Naive thymus-derived CD4-positive, alpha-beta T cell (primary cell): ENCODE measurements around the gene DNM3. TPM values are rescaled to one million over a fixed set of nuclear protein-coding genes. Genes with fewer than 3 reads are reported as not detected.

ENCODE experiments used
- ATAC-seq: fragments of 150-1000 bp; cut with Tn5 transposase; 2 replicates; pipeline ENCODE4 v1.10.0; 2021; ENCODE audit warnings: mild to moderate bottlenecking, moderate library complexity
- CTCF ChIA-PET: fragments of 350-600 bp; sonication (Branson Sonifier 250); formaldehyde crosslinking; loops from one replicate; lab custom pipeline; 2021; ENCODE audit warnings: antibody characterized with exemption; lab: Charles Lee
- POLR2A ChIA-PET: fragments of 350-600 bp; sonication (Branson Sonifier 250); formaldehyde crosslinking; loops from one replicate; lab custom pipeline; 2021; ENCODE audit warnings: antibody characterized with exemption, inconsistent platforms; lab: Charles Lee
- DNase-seq, 9 donors: peaks; one replicate each; pipeline versions ENCODE4 v3.0.0 to v3.0.0-alpha.2; 2020 to 2022; ENCODE audit warnings: mixed read lengths in 1 of 9
- H3K27ac ChIP-seq: one replicate; pipeline ENCODE4 v1.7.0; 2013; ENCODE audit warnings: mild to moderate bottlenecking, low read depth, low read length, moderate library complexity
- H3K27me3 ChIP-seq, 2 donors: one replicate each; pipeline ENCODE4 v1.7.0; 2013; ENCODE audit warnings: low read length in 2 of 2, mild to moderate bottlenecking in 2 of 2, moderate library complexity in 2 of 2; ENCODE audit not compliant: control insufficient read depth in 2 of 2, insufficient read depth in 2 of 2
- H3K36me3 ChIP-seq, 3 experiments: 1 replicate in 2 of 3; 2 replicates in 1 of 3; pipeline ENCODE4 v1.7.0; 2013; ENCODE audit warnings: low read length in 3 of 3, mild to moderate bottlenecking in 3 of 3, moderate library complexity in 1 of 3; ENCODE audit not compliant: insufficient read depth in 3 of 3, control insufficient read depth in 2 of 3
- H3K4me1 ChIP-seq, 2 donors: one replicate each; pipeline ENCODE4 v1.7.0; 2013; ENCODE audit warnings: low read length in 2 of 2, mild to moderate bottlenecking in 2 of 2, moderate library complexity in 1 of 2; ENCODE audit not compliant: control insufficient read depth in 2 of 2, insufficient read depth in 2 of 2
- H3K4me3 ChIP-seq: 2 replicates; pipeline ENCODE4 v1.7.0; 2013; ENCODE audit warnings: mild to moderate bottlenecking, low read length
- H3K9me3 ChIP-seq, 3 experiments: 1 replicate in 2 of 3; 2 replicates in 1 of 3; pipeline ENCODE4 v1.7.0; 2013; ENCODE audit warnings: low read length in 3 of 3; ENCODE audit not compliant: control insufficient read depth in 2 of 3
- H3K27ac Mint-ChIP-seq, 9 donors: one replicate each; pipeline ENCODE4 v1.8.0; 2020 to 2022; ENCODE audit warnings: mixed read lengths in 9 of 9, mild to moderate bottlenecking in 8 of 9, moderate library complexity in 5 of 9, inconsistent platforms in 2 of 9
- H3K27me3 Mint-ChIP-seq, 5 donors: one replicate each; pipeline ENCODE4 v1.8.0; 2021 to 2022; ENCODE audit warnings: mixed read lengths in 5 of 5, mild to moderate bottlenecking in 1 of 5
- H3K36me3 Mint-ChIP-seq, 5 donors: one replicate each; pipeline ENCODE4 v1.8.0; 2020 to 2022; ENCODE audit warnings: mixed read lengths in 5 of 5, mild to moderate bottlenecking in 3 of 5, inconsistent platforms in 1 of 5
- H3K4me1 Mint-ChIP-seq, 7 donors: one replicate each; pipeline ENCODE4 v1.8.0; 2020 to 2022; ENCODE audit warnings: mixed read lengths in 7 of 7, mild to moderate bottlenecking in 3 of 7, inconsistent platforms in 1 of 7
- H3K4me3 Mint-ChIP-seq, 10 donors: one replicate each; pipeline ENCODE4 v1.8.0; 2020 to 2022; ENCODE audit warnings: mild to moderate bottlenecking in 10 of 10, mixed read lengths in 10 of 10, moderate library complexity in 6 of 10, inconsistent platforms in 2 of 10
- H3K9me3 Mint-ChIP-seq, 11 donors: one replicate each; pipeline ENCODE4 v1.8.0; 2020 to 2022; ENCODE audit warnings: mixed read lengths in 11 of 11, mild to moderate bottlenecking in 4 of 11, inconsistent platforms in 1 of 11, moderate library complexity in 1 of 11
- intact Hi-C, 2 donors: fragments of 100-400 bp; cut with micrococcal nuclease; formaldehyde crosslinking; loops; one replicate each; pipeline ENCODE4 v1.15.1; 2023
- polyA plus RNA-seq, 2 donors: library from polyadenylated mRNA; unstranded; fragments of 300-500 nt; fragmentation: Illumina TruSeq; gene quantifications; one replicate each; pipeline ENCODE4 v1.2.3, GENCODE V29; 2021
- total RNA-seq, 6 experiments: library from RNA in 5 of 6; stranded (reverse) in 5 of 6; gene quantifications; 1 replicate in 5 of 6; 2 replicates in 1 of 6; pipeline ENCODE4 v1.2.3 and lab custom pipeline; 2021 to 2026

DNM3 gene
- total and polyA plus RNA-seq, 7 experiments from 2014 or later, result 1.2 to 2.5 (median 2.0) TPM

- no peaks in the 10 kb centered on the region for H3K36me3 ChIP-seq
- Mint-ChIP-seq H3K27me3 (peaks cover 0 to 8% (median 0%) of the 10 kb centered on the region in 5 donors), H3K27ac (no peak overlapping the region), H3K9me3 (peaks cover 0 to 9% (median 2%) of the 10 kb centered on the region in 11 donors), H3K4me1 (peaks cover 0 to 2% (median 0%) of the 10 kb centered on the region in 7 donors), H3K4me3 (no peak overlapping the region), H3K36me3 (peaks cover 0 to 14% (median 0%) of the 10 kb centered on the region in 5 donors)
- no peak overlapping the region for H3K27ac ChIP-seq
- intact Hi-C loops, result no loop called here
- no peak overlapping the region for H3K4me3 ChIP-seq
- ATAC-seq (no peak), DNase-seq (no peak)
- POLR2A ChIA-PET, result no interaction called here
- H3K27me3 ChIP-seq, result no peaks in the 10 kb centered on the region
- CTCF ChIA-PET, result no interaction called here
- no peaks in the 10 kb centered on the region for H3K9me3 ChIP-seq
- no peaks in the 10 kb centered on the region for H3K4me1 ChIP-seq
These were observed 102.8 kb downstream of the DNM3 start for GRCh38 chr1:171943973-171944561.

GRCh38 chr1:171948511-171948910 lies 107.2 kb downstream of the DNM3 start:
- H3K27me3 ChIP-seq, result no peaks in the 10 kb centered on the region
- intact Hi-C loops, result no loop called here
- no peaks in the 10 kb centered on the region for H3K36me3 ChIP-seq
- ChIA-PET POLR2A (no interaction called here), CTCF (no interaction called here)
- no peak for DNase-seq
- no peaks in the 10 kb centered on the region for H3K4me1 ChIP-seq
- H3K27ac Mint-ChIP-seq, result no peak overlapping the region
- H3K4me3 Mint-ChIP-seq, result no peak overlapping the region
- no peak for ATAC-seq
- H3K4me3 ChIP-seq, result no peak overlapping the region
- peaks cover 0 to 15% (median 3%) of the 10 kb centered on the region in 5 donors for H3K27me3 Mint-ChIP-seq
- H3K36me3 Mint-ChIP-seq, result peaks cover 0 to 9% (median 0%) of the 10 kb centered on the region in 5 donors
- no peak overlapping the region for H3K27ac ChIP-seq
- peaks cover 0 to 3% (median 0%) of the 10 kb centered on the region in 11 donors for H3K9me3 Mint-ChIP-seq
- H3K4me1 Mint-ChIP-seq, result no peaks in the 10 kb centered on the region
- no peaks in the 10 kb centered on the region for H3K9me3 ChIP-seq

GRCh38 chr1:171949316-171949715 lies 108.0 kb downstream of the DNM3 start:
- no peaks in the 10 kb centered on the region for H3K4me1 ChIP-seq
- H3K27me3 ChIP-seq, result no peaks in the 10 kb centered on the region
- no peaks in the 10 kb centered on the region for H3K36me3 ChIP-seq
- Mint-ChIP-seq H3K27ac (no peak overlapping the region), H3K4me1 (no peaks in the 10 kb centered on the region), H3K4me3 (no peak overlapping the region), H3K27me3 (peaks cover 0 to 15% (median 3%) of the 10 kb centered on the region in 5 donors), H3K36me3 (peaks cover 0 to 9% (median 0%) of the 10 kb centered on the region in 5 donors), H3K9me3 (peaks cover 0 to 3% (median 0%) of the 10 kb centered on the region in 11 donors)
- H3K4me3 ChIP-seq, result no peak overlapping the region
- intact Hi-C loops, result no loop called here
- H3K27ac ChIP-seq, result no peak overlapping the region
- POLR2A ChIA-PET, result no interaction called here
- DNase-seq (no peak), ATAC-seq (no peak)
- CTCF ChIA-PET, result no interaction called here
- no peaks in the 10 kb centered on the region for H3K9me3 ChIP-seq

- ATAC-seq (no peak), DNase-seq (no peak)
- H3K9me3 Mint-ChIP-seq, result peaks cover 0 to 1% (median 0%) of the 10 kb centered on the region in 11 donors
- Histone ChIP-seq H3K27me3 (no peaks in the 10 kb centered on the region), H3K4me3 (no peak overlapping the region), H3K9me3 (no peaks in the 10 kb centered on the region), H3K4me1 (no peaks in the 10 kb centered on the region), H3K27ac (no peak overlapping the region), H3K36me3 (no peaks in the 10 kb centered on the region)
- H3K27ac Mint-ChIP-seq, result no peak overlapping the region
- ChIA-PET CTCF (no interaction called here), POLR2A (no interaction called here)
- H3K4me3 Mint-ChIP-seq, result no peak overlapping the region
- H3K36me3 Mint-ChIP-seq, result peaks cover 0 to 4% (median 0%) of the 10 kb centered on the region in 5 donors
- H3K27me3 Mint-ChIP-seq, result peaks cover 0 to 13% (median 3%) of the 10 kb centered on the region in 5 donors
- intact Hi-C loops, result no loop called here
- H3K4me1 Mint-ChIP-seq, result no peaks in the 10 kb centered on the region
These were observed 112.5 kb downstream of the DNM3 start for GRCh38 chr1:171953835-171954234.

- Mint-ChIP-seq H3K36me3 (peaks cover 0 to 4% (median 0%) of the 10 kb centered on the region in 5 donors), H3K4me3 (no peak overlapping the region), H3K4me1 (no peaks in the 10 kb centered on the region), H3K27me3 (peaks cover 0 to 13% (median 3%) of the 10 kb centered on the region in 5 donors), H3K9me3 (no peaks in the 10 kb centered on the region), H3K27ac (no peak overlapping the region)
- CTCF ChIA-PET, result no interaction called here
- Histone ChIP-seq H3K36me3 (no peaks in the 10 kb centered on the region), H3K27ac (no peak overlapping the region), H3K9me3 (no peaks in the 10 kb centered on the region), H3K4me1 (no peaks in the 10 kb centered on the region), H3K4me3 (no peak overlapping the region), H3K27me3 (no peaks in the 10 kb centered on the region)
- POLR2A ChIA-PET, result no interaction called here
- no peak for DNase-seq
- intact Hi-C loops, result no loop called here
- ATAC-seq, result no peak
These were observed 113.1 kb downstream of the DNM3 start for GRCh38 chr1:171954361-171954760.

- H3K36me3 Mint-ChIP-seq, result no peaks in the 10 kb centered on the region
- CTCF ChIA-PET, result no interaction called here
- intact Hi-C loops, result no loop called here
These were observed 120.6 kb downstream of the DNM3 start for GRCh38 chr1:171961861-171962260.

GRCh38 chr1:171963762-171964161 lies 122.5 kb downstream of the DNM3 start:
- no peak for ATAC-seq
- CTCF ChIA-PET, result no interaction called here
- Mint-ChIP-seq H3K9me3 (no peaks in the 10 kb centered on the region), H3K4me1 (peaks cover 0 to 6% (median 0%) of the 10 kb centered on the region in 7 donors), H3K4me3 (no peak overlapping the region), H3K36me3 (no peaks in the 10 kb centered on the region), H3K27me3 (peaks cover 0 to 12% (median 0%) of the 10 kb centered on the region in 5 donors), H3K27ac (no peak overlapping the region)
- POLR2A ChIA-PET, result no interaction called here
- no peak overlapping the region for H3K4me3 ChIP-seq
- H3K27me3 ChIP-seq, result no peaks in the 10 kb centered on the region
- no peak overlapping the region for H3K27ac ChIP-seq
- no peaks in the 10 kb centered on the region for H3K4me1 ChIP-seq
- no peaks in the 10 kb centered on the region for H3K9me3 ChIP-seq
- intact Hi-C loops, result no loop called here
- no peaks in the 10 kb centered on the region for H3K36me3 ChIP-seq
- DNase-seq, result no peak

More at GRCh38 chr1:171961861-171962260, 120.6 kb downstream of the DNM3 start:
- ATAC-seq, result no peak
- Histone ChIP-seq H3K9me3 (no peaks in the 10 kb centered on the region), H3K27ac (no peak overlapping the region), H3K36me3 (no peaks in the 10 kb centered on the region), H3K4me1 (no peaks in the 10 kb centered on the region), H3K4me3 (no peak overlapping the region), H3K27me3 (no peaks in the 10 kb centered on the region)
- Mint-ChIP-seq H3K9me3 (no peaks in the 10 kb centered on the region), H3K27ac (no peak overlapping the region), H3K27me3 (peaks cover 0 to 2% (median 0%) of the 10 kb centered on the region in 5 donors), H3K4me1 (peaks cover 0 to 6% (median 0%) of the 10 kb centered on the region in 7 donors), H3K4me3 (no peak overlapping the region)
- DNase-seq, result no peak
- POLR2A ChIA-PET, result no interaction called here
